ENCODE results near the gene SMURF1.

- no peak for TF ChIP-seq CTCF (IDR thresholded peaks at IDR 0.05)
- TF ChIP-seq ZFX (IDR thresholded peaks at IDR 0.05; ENCODE audit: borderline replicate concordance), result no peak
These were observed 153.6 kb downstream of the SMURF1 start for GRCh38 chr7:98990356-98990755.
